SU-DHL-6 (cell line): ENCODE results near the gene KMT2A.

Experiments used
- H2AFZ ChIP-seq: fragments of 200-600 bp; sonication (generic); 2 replicates; pipeline ENCODE4 v1.6.1; 2014; ENCODE audit warnings: low read depth, mild to moderate bottlenecking, moderate library complexity, mixed read lengths, antibody characterized with exemption, low read length; ENCODE audit not compliant: severe bottlenecking
- H3F3A ChIP-seq: fragments of 200-600 bp; shearing (Covaris generic); 2 replicates; pipeline ENCODE4 v1.6.0; 2016; ENCODE audit warnings: antibody characterized with exemption, mild to moderate bottlenecking; ENCODE audit not compliant: insufficient read depth
- H3K27ac ChIP-seq: fragments of 200-600 bp; sonication (generic); 2 replicates; pipeline ENCODE4 v1.5.1; 2016; ENCODE audit warnings: low read depth, mild to moderate bottlenecking, low read length, moderate library complexity, mixed read lengths
- H3K27me3 ChIP-seq: fragments of 200-600 bp; sonication (generic), shearing (Covaris generic); 2 replicates; pipeline ENCODE4 v1.6.0; 2014; ENCODE audit warnings: mild to moderate bottlenecking, low read length
- H3K36me3 ChIP-seq: fragments of 200-600 bp; sonication (generic); 2 replicates; pipeline ENCODE4 v1.6.1; 2014; ENCODE audit warnings: mild to moderate bottlenecking, low read length, mixed read lengths
- H3K4me2 ChIP-seq: fragments of 300-600, 200-600 bp; shearing (Covaris generic), sonication (generic); 2 replicates; pipeline ENCODE4 v1.6.0; 2014; ENCODE audit warnings: low read length, low read depth, mild to moderate bottlenecking; ENCODE audit not compliant: poor library complexity, severe bottlenecking
- H3K4me3 ChIP-seq: fragments of 200-600 bp; sonication (generic); 2 replicates; pipeline ENCODE4 v1.5.1; 2014; ENCODE audit warnings: antibody characterized with exemption, low read length, mild to moderate bottlenecking, mixed read lengths; ENCODE audit not compliant: insufficient read depth, poor library complexity, severe bottlenecking
- H3K79me2 ChIP-seq: fragments of 200-600 bp; sonication (generic); 2 replicates; pipeline ENCODE4 v1.6.1; 2014; ENCODE audit warnings: mild to moderate bottlenecking, low read length, moderate library complexity; ENCODE audit not compliant: insufficient read depth
- H3K9ac ChIP-seq: fragments of 200-600 bp; sonication (generic); 2 replicates; pipeline ENCODE4 v1.7.0; 2014; ENCODE audit warnings: mild to moderate bottlenecking, low read length
- H3K9me2 ChIP-seq: fragments of 200-600 bp; sonication (generic); replicated peaks from 2 replicates; pipeline ENCODE4 v1.6.1; 2014; ENCODE audit warnings: low read length; ENCODE audit not compliant: insufficient read depth
- H3K9me3 ChIP-seq: fragments of 200-600 bp; sonication (generic); 2 replicates; pipeline ENCODE4 v1.6.1; 2014; ENCODE audit warnings: low read length, mixed read lengths; ENCODE audit not compliant: insufficient read depth
- H4K20me1 ChIP-seq: fragments of 200-600 bp; sonication (generic); 2 replicates; pipeline ENCODE4 v1.6.1; 2014; ENCODE audit warnings: low read depth, mild to moderate bottlenecking, antibody characterized with exemption, low read length, moderate library complexity, mixed read lengths
- CTCF ChIP-seq: fragments of 200-600 bp; sonication (generic); IDR thresholded peaks from one replicate; pipeline ENCODE4 v1.5.1; 2017; ENCODE audit warnings: antibody characterized with exemption, mild to moderate bottlenecking, low read length, moderate library complexity; ENCODE audit not compliant: insufficient read depth, poor library complexity, severe bottlenecking
- EZH2phosphoT487 ChIP-seq: fragments of 200-600 bp; sonication (generic), shearing (Covaris generic); conservative IDR thresholded peaks from 2 replicates; pipeline ENCODE4 v1.6.1; 2018; ENCODE audit warnings: mild to moderate bottlenecking, antibody characterized with exemption, low read length, moderate library complexity, mixed read lengths

The KMT2A gene

GRCh38 chr11:118448294-118448693 is 12.0 kb downstream of the KMT2A start:
- Histone ChIP-seq H3K79me2 (peaks cover 89% of the 10 kb centered on the region), H3K9me3 (no peaks in the 10 kb centered on the region), H3K9ac (no peak overlapping the region), H3K27ac (no peak overlapping the region), H3K9me2 (no peaks in the 10 kb centered on the region), H3K27me3 (no peaks in the 10 kb centered on the region), H4K20me1 (peaks cover 15% of the 10 kb centered on the region; the same call in 1 of the 2 replicates), H3K36me3 (peaks cover 5% of the 10 kb centered on the region; the same call in 1 of the 2 replicates), H3K4me3 (no peak overlapping the region), H2AFZ (no peak overlapping the region), H3K4me2 (no peak overlapping the region), H3F3A (no peaks in the 10 kb centered on the region)
- TF ChIP-seq CTCF, result no peak
- TF ChIP-seq EZH2phosphoT487, result no peak

GRCh38 chr11:118449316-118449918 is 13.1 kb downstream of the KMT2A start:
- TF ChIP-seq EZH2phosphoT487 (no peak), CTCF (no peak)
- Histone ChIP-seq H3F3A (no peaks in the 10 kb centered on the region), H3K9me2 (no peaks in the 10 kb centered on the region), H3K27ac (no peak overlapping the region), H3K79me2 (peaks cover 87% of the 10 kb centered on the region), H3K4me2 (no peak overlapping the region), H3K36me3 (peaks cover 5% of the 10 kb centered on the region; the same call in 1 of the 2 replicates), H3K9ac (no peak overlapping the region), H4K20me1 (peaks cover 8% of the 10 kb centered on the region; the same call in 1 of the 2 replicates), H3K27me3 (no peaks in the 10 kb centered on the region), H3K9me3 (no peaks in the 10 kb centered on the region), H3K4me3 (no peak overlapping the region), H2AFZ (no peak overlapping the region)

- peaks cover 87% of the 10 kb centered on the region for H3K79me2 ChIP-seq
- peaks cover 5% of the 10 kb centered on the region; the same call in 1 of the 2 replicates for H3K36me3 ChIP-seq
- no peak overlapping the region for H3K27ac ChIP-seq
- H3K9me2 ChIP-seq, result no peaks in the 10 kb centered on the region
- no peak overlapping the region for H3K4me2 ChIP-seq
- no peaks in the 10 kb centered on the region; the same call in 1 of the 2 replicates for H4K20me1 ChIP-seq
- H3K4me3 ChIP-seq, result no peak overlapping the region
- no peaks in the 10 kb centered on the region for H3K27me3 ChIP-seq
- no peak overlapping the region for H3K9ac ChIP-seq
- no peaks in the 10 kb centered on the region for H3K9me3 ChIP-seq
- H3F3A ChIP-seq, result no peaks in the 10 kb centered on the region
- no peak overlapping the region for H2AFZ ChIP-seq
- TF ChIP-seq CTCF (no peak), EZH2phosphoT487 (no peak)
Measured at GRCh38 chr11:118450451-118450850, 14.2 kb downstream of the KMT2A start.
